WTC11 (cell line): ENCODE data around the gene RAB43. TPM values are rescaled to one million over a fixed set of nuclear protein-coding genes. Genes with fewer than 3 reads are reported as not detected.

Experiments used
- ATAC-seq: fragments of 200-7000 bp; cut with Tn5 transposase; 2 replicates; pipeline ENCODE4 v1.10.0; 2021; ENCODE audit warnings: mild to moderate bottlenecking, moderate library complexity
- CTCF ChIA-PET: fragments of 300-600 bp; sonication (Branson Sonifier 250); formaldehyde crosslinking; loops from one replicate; lab custom pipeline; 2021; ENCODE audit warnings: antibody characterized with exemption; lab: Charles Lee
- POLR2A ChIA-PET: fragments of 350-600 bp; sonication (Branson Sonifier 250); formaldehyde crosslinking; loops from one replicate; lab custom pipeline; 2021; ENCODE audit warnings: antibody characterized with exemption; lab: Charles Lee
- DNase-seq: peaks from one replicate; pipeline ENCODE4 v3.0.0; 2021; ENCODE audit warnings: low spot score
- H3K27ac Mint-ChIP-seq: 2 replicates; pipeline ENCODE4 v1.8.0; 2021; ENCODE audit warnings: mixed read lengths
- H3K27me3 Mint-ChIP-seq: 2 replicates; pipeline ENCODE4 v1.8.0; 2021; ENCODE audit warnings: low read depth, mild to moderate bottlenecking, moderate library complexity, mixed read lengths
- H3K36me3 Mint-ChIP-seq: 2 replicates; pipeline ENCODE4 v1.8.0; 2021; ENCODE audit warnings: mixed read lengths
- H3K4me1 Mint-ChIP-seq: 2 replicates; pipeline ENCODE4 v1.8.0; 2022; ENCODE audit warnings: mixed read lengths
- H3K4me3 Mint-ChIP-seq: 2 replicates; pipeline ENCODE4 v1.8.0; 2021; ENCODE audit warnings: mild to moderate bottlenecking, moderate library complexity, mixed read lengths
- H3K9me3 Mint-ChIP-seq: 2 replicates; pipeline ENCODE4 v1.8.0; 2021; ENCODE audit warnings: mixed read lengths
- CTCF ChIP-seq: fragments of 200-600 bp; IDR thresholded peaks from 2 replicates; pipeline ENCODE4 v1.8.0; 2022; ENCODE audit warnings: antibody characterized with exemption
- E2F4 ChIP-seq: sonication (generic); formaldehyde crosslinking; IDR thresholded peaks from 2 replicates; pipeline ENCODE4 v1.8.1; 2022; ENCODE audit warnings: low read depth, mild to moderate bottlenecking, moderate library complexity, missing genetic modification reagents, borderline replicate concordance
- ERG ChIP-seq: fragments of 250-450 bp; sonication (Bioruptor Pico); IDR thresholded peaks from 2 replicates; pipeline ENCODE4 v1.8.0; 2021; ENCODE audit warnings: mild to moderate bottlenecking
- ETV6 ChIP-seq: sonication (generic); formaldehyde crosslinking; IDR thresholded peaks from 2 replicates; pipeline ENCODE4 v1.8.1; 2022; ENCODE audit warnings: mild to moderate bottlenecking, missing genetic modification reagents
- FOXP1 ChIP-seq: sonication (generic); formaldehyde crosslinking; IDR thresholded peaks from 2 replicates; pipeline ENCODE4 v1.8.0; 2022; ENCODE audit warnings: missing genetic modification reagents, mild to moderate bottlenecking, moderate library complexity, borderline replicate concordance
- PREB ChIP-seq: sonication (generic); formaldehyde crosslinking; IDR thresholded peaks from 2 replicates; pipeline ENCODE4 v1.8.1; 2022; ENCODE audit warnings: mild to moderate bottlenecking, missing genetic modification reagents, moderate library complexity, borderline replicate concordance
- SMAD3 ChIP-seq: sonication (generic); formaldehyde crosslinking; IDR thresholded peaks from 2 replicates; pipeline ENCODE4 v1.8.0; 2022; ENCODE audit warnings: missing genetic modification reagents, mild to moderate bottlenecking, borderline replicate concordance
- TEAD1 ChIP-seq: sonication (generic); formaldehyde crosslinking; IDR thresholded peaks from 2 replicates; pipeline ENCODE4 v1.8.0; 2022; ENCODE audit warnings: mild to moderate bottlenecking, missing genetic modification reagents
- TEAD4 ChIP-seq: sonication (generic); formaldehyde crosslinking; IDR thresholded peaks from 2 replicates; pipeline ENCODE4 v1.8.0; 2022; ENCODE audit warnings: mild to moderate bottlenecking, missing genetic modification reagents
- USF1 ChIP-seq: sonication (generic); formaldehyde crosslinking; IDR thresholded peaks from 2 replicates; pipeline ENCODE4 v1.8.0; 2022; ENCODE audit warnings: mild to moderate bottlenecking, missing genetic modification reagents
- ZBTB21 ChIP-seq: sonication (generic); formaldehyde crosslinking; IDR thresholded peaks from 2 replicates; pipeline ENCODE4 v1.8.1; 2023; ENCODE audit warnings: mild to moderate bottlenecking, missing genetic modification reagents, borderline replicate concordance
- ZNF281 ChIP-seq: sonication (generic); formaldehyde crosslinking; IDR thresholded peaks from 2 replicates; pipeline ENCODE4 v1.8.0; 2023; ENCODE audit warnings: mild to moderate bottlenecking, missing genetic modification reagents
- ZNF317 ChIP-seq: sonication (generic); formaldehyde crosslinking; IDR thresholded peaks from 2 replicates; pipeline ENCODE4 v1.8.1; 2023; ENCODE audit warnings: low read depth, mild to moderate bottlenecking, moderate library complexity, missing genetic modification reagents, borderline replicate concordance
- ZNF396 ChIP-seq: fragments of 250-450 bp; sonication (Bioruptor Pico); IDR thresholded peaks from 2 replicates; pipeline ENCODE4 v1.8.0; 2021; ENCODE audit warnings: mild to moderate bottlenecking, moderate library complexity, borderline replicate concordance
- ZNF512 ChIP-seq: sonication (generic); formaldehyde crosslinking; IDR thresholded peaks from 2 replicates; pipeline ENCODE4 v1.8.1; 2022; ENCODE audit warnings: missing genetic modification reagents, borderline replicate concordance
- ZNF532 ChIP-seq: fragments of 250-450 bp; sonication (Bioruptor Pico); IDR thresholded peaks from 2 replicates; pipeline ENCODE4 v1.9.0; 2021; ENCODE audit warnings: mild to moderate bottlenecking, borderline replicate concordance
- total RNA-seq: library from RNA; stranded (reverse); gene quantifications from 3 replicates; pipeline ENCODE4 v1.2.3, GENCODE V29; 2021

The RAB43 gene
- total RNA-seq, 1 experiment from 2014 or later: 34.5 TPM

- TF ChIP-seq PREB (CRISPR knock-in tag): no peak
Observed at GRCh38 chr3:129045675-129046036, 75.9 kb downstream of the RAB43 start (continued).

GRCh38 chr3:129040579-129041300, 80.9 kb downstream of the RAB43 start:
- Mint-ChIP-seq H3K9me3 (peaks cover 5% of the 10 kb centered on the region; the same call in 1 of the 2 replicates), H3K4me1 (peaks cover 20% of the 10 kb centered on the region), H3K36me3 (no peaks in the 10 kb centered on the region), H3K27ac (no peak overlapping the region)
- POLR2A ChIA-PET: no interaction called here
- TF ChIP-seq ETV6 (CRISPR knock-in tag) (no peak), CTCF (no peak), TEAD4 (CRISPR knock-in tag) (no peak), E2F4 (CRISPR knock-in tag) (no peak), ZNF532 (no peak), TEAD1 (no peak), FOXP1 (CRISPR knock-in tag) (no peak), ERG (no peak), ZNF281 (CRISPR knock-in tag) (no peak), ZNF317 (CRISPR knock-in tag) (no peak), ZNF512 (no peak), SMAD3 (CRISPR knock-in tag) (no peak), ZBTB21 (CRISPR knock-in tag) (no peak), USF1 (CRISPR knock-in tag) (no peak), ZNF396 (no peak)
- TF ChIP-seq, all 79 proteins: peak for 0
- H3K27me3 Mint-ChIP-seq: peaks cover 30% of the 10 kb centered on the region
- ATAC-seq (peak; percentile 59), DNase-seq (no peak)
- no peak overlapping the region for H3K4me3 Mint-ChIP-seq
- CTCF ChIA-PET: interaction anchor here (1.2 to 2.6 kb wide), 3 partner anchors 12 to 71 kb away, joined by 3 to 16 read pairs (median 4); partner anchors contain the start of gene CFAP92
